Stimulated activated CD8-positive, alpha-beta memory T cell treated with anti-CD3 and anti-CD28 coated beads, Interleukin-15, amount 100 ng/mL, for 1 hour (primary cell): ENCODE measurements around the gene BMI1.

Experiments
- DNase-seq: peaks from one replicate; pipeline ENCODE4 v3.0.0-alpha.2; 2020; ENCODE audit warnings: low read depth

The BMI1 gene

GRCh38 chr10:22319980-22320558, 830 bp upstream of the BMI1 start:
- DNase-seq, result no peak

GRCh38 chr10:22321156-22321923, 441 bp downstream of the BMI1 start:
- no peak for DNase-seq

- DNase-seq, result no peak
Measured at GRCh38 chr10:22321924-22322640, 1.2 kb downstream of the BMI1 start.

GRCh38 chr10:22322641-22323160, 1.8 kb downstream of the BMI1 start:
- DNase-seq, result no peak

GRCh38 chr10:22323538-22324305, 2.8 kb downstream of the BMI1 start:
- no peak for DNase-seq

- DNase-seq, result no peak
Measured at GRCh38 chr10:22324413-22324812, 3.5 kb downstream of the BMI1 start.

- DNase-seq, result no peak
Measured at GRCh38 chr10:22324893-22325271, 4.0 kb downstream of the BMI1 start.

GRCh38 chr10:22325272-22326144, 4.6 kb downstream of the BMI1 start:
- DNase-seq, result no peak

GRCh38 chr10:22326145-22326702, 5.3 kb downstream of the BMI1 start:
- no peak for DNase-seq

GRCh38 chr10:22329150-22329549, 8.3 kb downstream of the BMI1 start:
- DNase-seq, result no peak

- DNase-seq, result no peak
Measured at GRCh38 chr10:22332116-22332692, 11.3 kb downstream of the BMI1 start.

GRCh38 chr10:22333167-22333974, 12.5 kb downstream of the BMI1 start:
- no peak for DNase-seq

- DNase-seq, result no peak
Measured at GRCh38 chr10:22333975-22334282, 13.0 kb downstream of the BMI1 start.

GRCh38 chr10:22334414-22335172, 13.7 kb downstream of the BMI1 start:
- DNase-seq, result no peak

GRCh38 chr10:22335173-22335933, 14.5 kb downstream of the BMI1 start:
- no peak for DNase-seq

GRCh38 chr10:22338185-22338900, 17.4 kb downstream of the BMI1 start:
- no peak for DNase-seq

- DNase-seq, result no peak
Measured at GRCh38 chr10:22338931-22339330, 18.0 kb downstream of the BMI1 start.
